Skeletal muscle tissue (tissue), 4 donors: ENCODE data around the gene NAT14. TPM values are rescaled to one million over a fixed set of nuclear protein-coding genes. Genes with fewer than 3 reads are reported as not detected.

ENCODE experiments used
- H3K27ac ChIP-seq: one replicate; pipeline ENCODE4 v1.7.0; 2013; ENCODE audit warnings: mild to moderate bottlenecking, low read depth, low read length, inconsistent platforms
- H3K27me3 ChIP-seq, 3 donors: one replicate each; pipeline ENCODE4 v1.7.0; 2013; ENCODE audit warnings: low read length in 3 of 3; ENCODE audit not compliant: control insufficient read depth in 3 of 3, insufficient read depth in 3 of 3
- H3K36me3 ChIP-seq, 3 donors: one replicate each; pipeline ENCODE4 v1.7.0; 2013; ENCODE audit warnings: low read length in 3 of 3; ENCODE audit not compliant: control insufficient read depth in 3 of 3, insufficient read depth in 3 of 3
- H3K4me1 ChIP-seq, 3 donors: one replicate each; pipeline ENCODE4 v1.7.0; 2013; ENCODE audit warnings: low read length in 3 of 3, mild to moderate bottlenecking in 3 of 3; ENCODE audit not compliant: control insufficient read depth in 3 of 3, insufficient read depth in 3 of 3
- H3K4me3 ChIP-seq, 3 donors: one replicate each; pipeline ENCODE4 v1.7.0; 2013; ENCODE audit warnings: low read length in 3 of 3
- H3K9ac ChIP-seq, 3 donors: one replicate each; pipeline ENCODE4 v1.7.0; 2013; ENCODE audit warnings: low read length in 3 of 3, mild to moderate bottlenecking in 3 of 3, moderate library complexity in 2 of 3, low read depth in 1 of 3
- H3K9me3 ChIP-seq, 3 donors: one replicate each; pipeline ENCODE4 v1.7.0; 2013; ENCODE audit warnings: low read length in 3 of 3; ENCODE audit not compliant: control insufficient read depth in 3 of 3
- total RNA-seq: library from RNA; depleted of rRNA; stranded (reverse); fragments of >200 nt; gene quantifications from one replicate; pipeline ENCODE4 v1.2.3, GENCODE V29; 2014
- donor health status: Osteomylitis.

The NAT14 gene
- total RNA-seq, 1 donor from 2014 or later, result 8.4 TPM

GRCh38 chr19:55468054-55468393 is 17.0 kb upstream of the NAT14 start:
- H3K9ac ChIP-seq, result no peak overlapping the region
- H3K27ac ChIP-seq, result no peak overlapping the region
- no peak overlapping the region for H3K4me3 ChIP-seq
- H3K27me3 ChIP-seq, result no peaks in the 10 kb centered on the region
- H3K9me3 ChIP-seq, result no peaks in the 10 kb centered on the region
- no peaks in the 10 kb centered on the region for H3K36me3 ChIP-seq
- peaks cover 4 to 7% (median 4%) of the 10 kb centered on the region in 3 donors for H3K4me1 ChIP-seq

DNA sequence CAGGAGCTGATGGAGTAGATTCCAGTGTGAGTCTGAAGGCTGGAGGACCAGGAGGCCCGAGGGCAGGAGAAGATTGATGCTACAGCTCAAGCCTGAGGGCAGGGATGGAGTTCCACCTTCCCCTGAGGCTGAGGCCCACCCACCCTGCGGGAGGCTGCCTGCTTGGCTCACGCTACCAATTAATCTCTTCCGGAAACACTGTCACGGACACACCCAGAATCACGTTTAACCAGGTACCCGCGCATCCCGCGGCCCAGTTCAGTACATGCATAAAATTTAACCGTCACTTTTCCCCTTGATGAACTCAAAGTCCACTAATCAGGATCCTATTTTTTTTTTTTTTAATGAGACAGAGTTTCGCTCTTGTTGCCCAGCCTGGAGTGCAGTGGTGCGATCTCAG is 13.7 kb upstream of the NAT14 start:
- Histone ChIP-seq H3K9ac (no peak overlapping the region), H3K27me3 (no peaks in the 10 kb centered on the region), H3K27ac (no peak overlapping the region), H3K9me3 (no peaks in the 10 kb centered on the region), H3K4me1 (peaks cover 13 to 20% (median 14%) of the 10 kb centered on the region in 3 donors), H3K36me3 (no peaks in the 10 kb centered on the region), H3K4me3 (no peak overlapping the region)

GRCh38 chr19:55472463-55472862 is 12.5 kb upstream of the NAT14 start:
- no peak overlapping the region for H3K9ac ChIP-seq
- H3K27me3 ChIP-seq, result no peaks in the 10 kb centered on the region
- peak overlapping the region; percentile 44 for H3K27ac ChIP-seq

DNA sequence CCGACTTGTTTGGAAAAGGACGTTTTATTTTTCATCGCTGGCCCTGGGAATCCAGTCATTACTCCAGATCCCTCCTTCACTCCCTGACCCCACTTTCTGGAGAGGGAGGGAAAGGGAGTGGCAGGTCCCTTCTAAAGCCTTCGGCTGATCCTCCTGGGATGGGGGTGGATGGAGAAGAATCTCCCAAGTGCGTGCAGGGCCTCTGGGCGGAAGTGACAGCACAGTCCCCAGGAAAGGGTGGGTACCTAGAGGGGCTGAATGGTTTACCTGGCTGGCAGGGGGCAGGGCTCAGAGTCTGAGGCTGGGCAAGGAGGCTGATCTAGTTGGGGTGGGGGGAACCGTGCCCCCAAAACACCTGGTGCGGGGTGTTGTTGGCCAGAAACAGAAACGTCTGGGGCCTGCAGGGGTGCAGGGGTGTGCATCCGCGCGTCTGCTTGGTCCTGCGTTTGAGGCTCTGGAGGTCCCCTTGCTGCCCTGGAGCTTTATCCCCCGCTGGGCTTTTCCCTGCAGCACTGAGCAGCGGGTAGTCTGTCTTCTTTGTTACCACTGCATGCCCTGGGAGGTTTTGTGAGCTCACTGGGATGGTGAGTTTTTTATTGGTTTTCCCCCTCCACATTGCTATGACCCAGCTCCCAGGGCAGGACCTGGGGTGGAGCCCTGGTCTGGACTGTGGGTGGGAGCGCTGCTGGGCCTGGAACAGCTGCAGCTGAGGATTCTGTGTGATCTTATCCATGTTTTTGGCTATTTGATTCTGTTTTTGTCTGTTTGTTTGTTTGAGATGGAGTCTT is 11.6 kb upstream of the NAT14 start:
- H3K9ac ChIP-seq, result peak overlapping the region in 1 of 3 donors; percentile 50
- H3K36me3 ChIP-seq, result no peaks in the 10 kb centered on the region
- H3K9me3 ChIP-seq, result no peaks in the 10 kb centered on the region
- no peak overlapping the region for H3K4me3 ChIP-seq
- peaks cover 20 to 23% (median 22%) of the 10 kb centered on the region in 3 donors for H3K4me1 ChIP-seq
- H3K27ac ChIP-seq, result peak overlapping the region; percentile 44
- H3K27me3 ChIP-seq, result no peaks in the 10 kb centered on the region

More at GRCh38 chr19:55472463-55472862, 12.5 kb upstream of the NAT14 start:
- Histone ChIP-seq H3K4me1 (peaks cover 14 to 18% (median 16%) of the 10 kb centered on the region in 3 donors), H3K36me3 (no peaks in the 10 kb centered on the region), H3K4me3 (no peak overlapping the region), H3K9me3 (no peaks in the 10 kb centered on the region)

DNA sequence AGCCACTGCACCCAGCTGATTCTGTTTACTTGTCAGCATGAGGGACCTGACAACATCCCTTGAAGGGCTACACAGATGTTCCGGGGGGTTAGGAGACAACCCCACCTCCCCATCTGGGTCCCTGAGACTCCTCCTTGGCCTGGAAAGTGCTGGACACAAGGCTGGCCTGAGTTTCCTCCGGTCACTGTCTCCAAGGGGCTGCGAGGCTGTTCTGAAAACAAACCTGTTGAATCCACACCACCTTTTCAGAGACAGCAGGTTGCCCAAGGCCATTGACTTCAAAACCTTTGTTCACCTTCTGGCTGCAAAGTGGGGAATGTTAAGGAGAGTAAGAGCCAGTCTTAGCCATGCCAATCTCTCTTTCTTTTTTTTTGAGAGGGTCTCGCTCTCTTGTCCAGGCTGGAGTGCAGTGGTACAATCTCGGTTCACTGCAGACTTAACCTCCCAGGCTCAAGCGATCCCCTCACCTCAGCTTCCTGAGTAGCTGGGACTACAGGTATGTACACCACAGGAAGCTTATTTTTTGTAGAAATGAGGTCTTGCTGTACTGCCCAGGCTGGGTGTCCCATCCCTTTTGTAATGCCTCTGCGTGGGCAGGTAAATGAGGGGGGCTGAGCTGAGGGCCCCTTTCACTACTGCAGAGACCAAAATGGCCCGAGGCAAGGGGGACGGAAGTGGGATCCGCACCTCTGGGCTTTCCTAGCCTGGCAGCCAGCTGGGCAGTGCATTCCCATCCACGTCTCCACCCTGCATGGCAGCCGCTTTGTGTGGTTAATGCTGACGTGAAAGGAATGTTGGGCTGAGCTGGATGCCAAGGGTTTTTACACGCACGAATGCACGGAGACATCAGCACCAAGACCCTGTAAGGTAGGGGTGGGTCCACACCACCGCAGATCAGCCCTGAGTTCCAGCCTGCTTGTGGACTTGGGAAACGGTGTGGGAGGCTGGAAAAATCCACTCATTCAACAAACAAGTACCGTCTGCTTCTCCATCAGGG is 10.4 kb upstream of the NAT14 start:
- no peaks in the 10 kb centered on the region for H3K27me3 ChIP-seq
- H3K36me3 ChIP-seq, result peaks cover 0 to 2% (median 0%) of the 10 kb centered on the region in 3 donors
- H3K9me3 ChIP-seq, result no peaks in the 10 kb centered on the region
- peaks cover 22 to 28% (median 27%) of the 10 kb centered on the region in 3 donors for H3K4me1 ChIP-seq
- H3K9ac ChIP-seq, result peak overlapping the region in 1 of 3 donors; percentile 40
- H3K4me3 ChIP-seq, result no peak overlapping the region
- no peak overlapping the region for H3K27ac ChIP-seq

- Histone ChIP-seq H3K27me3 (no peaks in the 10 kb centered on the region), H3K36me3 (peaks cover 0 to 3% (median 2%) of the 10 kb centered on the region in 3 donors), H3K4me3 (peak within 1 kb of the TSS; percentile 85 to 90 (median 87)), H3K27ac (peak within 1 kb of the TSS; percentile 70), H3K9me3 (no peaks in the 10 kb centered on the region), H3K4me1 (peaks cover 22 to 30% (median 28%) of the 10 kb centered on the region in 3 donors), H3K9ac (peak within 1 kb of the TSS; percentile 67 to 87 (median 86))
These were observed 8.8 kb upstream of the NAT14 start, which contains the start of gene ZNF628 for GRCh38 chr19:55476100-55476775. ZNF628 (plus strand) TSS chr19:55476617; CDS start chr19:55479911, 3,294 bp downstream.

DNA sequence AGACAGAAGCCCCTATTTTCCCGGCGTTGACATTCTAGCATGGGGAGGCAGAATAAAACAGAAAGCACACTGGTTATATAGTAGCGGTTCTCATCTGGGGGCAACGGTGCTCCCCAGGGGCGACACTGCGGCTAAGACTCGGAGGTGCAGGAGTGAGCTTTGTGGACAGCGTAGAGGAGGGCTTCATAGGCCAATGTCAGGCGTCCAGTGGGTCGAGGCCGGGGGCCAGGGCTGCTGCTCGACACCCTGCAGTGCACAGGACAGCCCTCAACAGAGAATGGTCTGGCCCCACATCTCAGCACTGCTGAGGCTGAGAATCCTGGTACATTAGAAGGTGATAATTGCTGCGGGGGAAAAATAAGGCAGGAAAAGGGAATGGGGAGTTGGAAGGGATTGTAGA is 7.1 kb upstream of the NAT14 start:
- Histone ChIP-seq H3K4me3 (peak overlapping the region; percentile 7 to 87 (median 38)), H3K9ac (peak overlapping the region in 2 of 3 donors; percentile 57 to 65), H3K4me1 (peaks cover 22 to 30% (median 28%) of the 10 kb centered on the region in 3 donors), H3K36me3 (peaks cover 4 to 7% (median 6%) of the 10 kb centered on the region in 3 donors), H3K27me3 (no peaks in the 10 kb centered on the region), H3K9me3 (no peaks in the 10 kb centered on the region), H3K27ac (no peak overlapping the region)

GRCh38 chr19:55478364-55478763 is 6.6 kb upstream of the NAT14 start:
- H3K9ac ChIP-seq, result no peak overlapping the region
- H3K27ac ChIP-seq, result no peak overlapping the region
- H3K9me3 ChIP-seq, result no peaks in the 10 kb centered on the region
- peaks cover 22 to 30% (median 26%) of the 10 kb centered on the region in 3 donors for H3K4me1 ChIP-seq
- peak overlapping the region in 1 of 3 donors; percentile 7 for H3K4me3 ChIP-seq
- peaks cover 4 to 7% (median 6%) of the 10 kb centered on the region in 3 donors for H3K36me3 ChIP-seq
- no peaks in the 10 kb centered on the region for H3K27me3 ChIP-seq

DNA sequence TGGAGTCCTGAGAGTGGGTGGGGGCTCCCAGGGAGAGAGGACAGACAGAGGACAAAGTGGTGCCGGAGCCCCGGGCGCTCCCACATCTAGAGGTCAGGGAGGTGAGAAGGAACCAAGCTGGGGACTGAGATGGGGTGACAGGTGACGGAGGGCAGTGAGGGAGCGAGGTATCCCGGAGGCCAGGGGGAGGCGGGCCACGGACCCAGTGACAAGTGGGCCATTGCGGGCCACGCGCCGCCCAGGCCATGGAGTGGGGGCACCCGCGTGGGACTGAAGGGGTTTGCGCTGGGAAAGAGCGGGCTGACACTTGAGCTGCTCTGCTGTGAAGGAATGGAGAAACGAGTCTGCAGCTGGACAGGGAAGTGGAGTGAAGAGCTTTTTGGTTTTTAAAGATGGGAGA is 5.9 kb upstream of the NAT14 start:
- no peak overlapping the region for H3K27ac ChIP-seq
- H3K36me3 ChIP-seq, result peaks cover 6 to 9% (median 7%) of the 10 kb centered on the region in 3 donors
- H3K4me3 ChIP-seq, result no peak overlapping the region

More for the DNA sequence above, 5.9 kb upstream of the NAT14 start:
- H3K9ac ChIP-seq, result no peak overlapping the region
- H3K27me3 ChIP-seq, result no peaks in the 10 kb centered on the region
- no peaks in the 10 kb centered on the region for H3K9me3 ChIP-seq
- peaks cover 22 to 30% (median 24%) of the 10 kb centered on the region in 3 donors for H3K4me1 ChIP-seq
